Stimulated activated naive CD4-positive, alpha-beta T cell (primary cell): ENCODE data around the gene ATG5.
A peak's percentile ranks its signal among the peaks of the same experiment; 100 is the strongest.

Source experiments
- DNase-seq, 6 experiments: peaks; one replicate each; lab custom pipeline; 2025; lab: John Stamatoyannopoulos, UW

Gene ATG5

GRCh38 chr6:106325336-106326178 is at the start of gene ATG5:
Gene ATG5 (minus strand): TSS chr6:106325760. CDS start chr6:106316208, 9,552 bp downstream.
- DNase-seq, result peak; percentile 98 to 100 (median 98)

DNA sequence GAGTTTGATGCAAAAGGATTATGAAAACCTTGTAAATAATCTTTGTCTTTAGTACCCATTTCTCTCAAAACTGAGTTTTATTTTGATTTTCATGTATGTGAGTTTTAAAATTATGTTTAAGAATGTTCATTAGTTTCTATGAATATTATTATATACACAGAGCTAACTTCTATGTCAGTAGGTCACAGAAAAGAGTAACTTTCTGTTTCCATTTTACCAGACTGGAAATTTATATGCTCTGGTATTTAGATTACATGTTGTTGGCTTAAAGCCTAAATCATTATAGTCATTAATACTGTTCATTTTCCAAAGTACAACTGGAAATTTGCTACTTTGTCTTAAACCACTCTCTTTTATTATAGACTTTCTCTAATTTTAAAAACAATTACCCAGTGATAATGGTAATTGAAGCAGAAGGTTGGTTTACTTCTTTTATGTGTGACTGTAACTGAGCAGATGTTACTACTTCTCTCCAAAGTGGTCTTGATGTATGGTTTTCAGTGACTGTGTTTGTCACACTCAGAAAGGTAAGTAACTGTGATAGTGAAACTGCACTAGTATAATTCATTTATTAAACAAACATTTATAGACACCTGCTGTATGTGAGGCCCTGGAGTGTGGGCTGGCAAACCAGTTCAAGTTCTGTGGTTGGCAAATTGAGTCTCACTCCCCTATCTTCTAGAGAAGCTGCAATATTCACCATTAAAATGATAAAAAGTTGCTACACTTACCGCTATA is 48.1 kb upstream of the ATG5 start:
- DNase-seq, result no peak

DNA sequence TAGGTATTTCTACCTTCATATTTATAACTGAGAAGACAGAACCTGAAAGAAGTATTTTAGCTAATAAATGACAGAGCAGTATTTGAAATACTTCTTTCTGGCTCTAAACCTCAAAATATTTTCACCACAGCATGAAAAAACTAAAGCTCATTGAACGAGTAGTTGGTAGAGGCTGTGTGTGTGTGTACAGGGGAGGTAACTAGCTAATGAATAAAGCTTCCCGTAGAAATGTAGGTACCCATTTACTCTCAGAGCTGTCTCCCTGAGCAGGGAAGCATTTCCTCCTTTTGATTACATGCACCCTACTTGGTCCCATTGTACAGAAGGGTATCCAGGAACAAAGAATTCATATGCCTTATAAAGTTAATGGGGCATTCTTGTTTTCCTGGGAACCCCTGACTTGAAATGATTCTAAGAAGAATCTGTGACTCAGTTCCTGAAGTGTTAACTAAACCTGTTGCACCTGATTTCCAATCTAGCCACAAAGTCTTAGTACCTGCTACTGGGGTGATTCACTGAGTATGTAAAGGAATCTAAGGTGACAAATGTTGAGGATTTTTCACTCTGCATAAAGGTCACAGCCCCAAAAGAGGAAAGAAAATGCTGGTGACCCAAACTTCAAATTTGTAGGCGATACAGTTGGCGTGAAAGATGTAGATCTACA is 47.4 kb upstream of the ATG5 start:
- DNase-seq, result no peak

DNA sequence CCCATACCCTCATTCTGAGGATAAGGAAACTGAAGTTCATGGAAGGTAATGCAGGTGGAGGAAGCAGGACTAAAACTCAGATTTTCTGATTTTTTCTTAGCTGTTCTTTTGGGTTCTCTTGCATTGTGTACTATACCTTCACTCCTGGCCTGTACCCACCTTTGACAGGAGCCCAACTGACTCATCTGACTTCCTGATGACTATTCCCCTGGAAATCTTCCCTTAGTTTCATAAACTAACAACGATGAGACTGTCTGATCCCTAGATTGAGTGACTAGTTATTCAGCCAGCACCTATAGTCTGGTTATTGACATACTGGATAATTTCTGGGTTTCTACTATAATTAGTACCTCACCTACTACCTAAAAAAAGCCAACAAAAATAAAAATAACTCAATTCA is 45.1 kb upstream of the ATG5 start:
- no peak for DNase-seq

DNA sequence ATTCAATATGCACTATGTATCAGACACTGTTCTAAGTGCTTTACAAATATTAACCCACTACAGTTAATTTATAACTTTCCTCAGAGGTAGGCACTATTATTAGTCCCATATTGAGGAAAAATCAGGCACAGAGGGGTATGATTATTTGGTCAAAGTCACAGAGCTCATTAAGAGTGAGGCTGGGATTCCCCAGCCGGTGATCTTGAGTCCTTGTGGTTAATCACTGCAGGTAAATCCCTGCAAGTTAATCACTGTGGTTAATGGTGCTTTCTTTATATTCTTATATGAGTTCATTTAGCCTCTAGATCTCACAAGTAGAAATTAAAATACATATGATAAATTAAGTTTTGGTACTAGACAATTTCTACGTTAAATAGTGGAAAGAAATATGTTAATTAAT is 44.2 kb upstream of the ATG5 start:
- no peak for DNase-seq

DNA sequence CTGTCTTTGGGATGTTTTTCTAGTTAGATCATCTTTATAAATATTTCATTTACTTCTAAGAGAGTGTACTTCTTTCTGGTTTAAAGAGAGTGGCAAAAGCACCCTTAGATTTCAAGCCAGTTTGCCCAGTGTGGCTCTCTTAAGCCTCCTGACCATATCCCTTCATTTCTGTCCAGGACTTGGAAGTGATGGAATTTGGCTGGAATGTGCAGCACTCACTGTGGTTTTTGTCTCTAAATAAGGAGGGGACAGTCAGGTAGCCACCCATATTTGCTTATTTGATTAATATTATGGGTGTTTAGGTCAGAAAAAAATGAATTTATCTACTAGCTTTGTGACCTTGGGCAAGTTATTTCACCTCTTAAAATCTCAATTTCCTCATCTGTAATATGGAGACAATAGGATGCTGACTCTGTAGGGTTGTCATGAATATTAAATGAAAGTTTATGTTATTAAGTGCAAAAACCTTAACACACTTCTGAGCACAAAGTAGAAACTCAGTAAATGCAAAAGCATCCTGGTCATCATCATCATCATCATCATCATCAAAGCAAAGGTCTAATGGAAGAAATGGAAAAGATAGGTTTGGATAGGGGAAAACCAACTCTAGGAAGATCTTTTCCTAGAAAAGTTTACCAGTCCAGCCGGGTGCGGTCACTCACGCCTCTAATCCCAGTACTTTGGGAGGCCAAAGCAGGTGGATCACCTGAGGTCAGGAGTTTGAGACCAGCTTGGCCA is 38.0 kb upstream of the ATG5 start:
- no peak for DNase-seq

- DNase-seq, result peak in 3 of 6 experiments; percentile 18 to 55 (median 18)
Measured at GRCh38 chr6:106360989-106361430, 35.5 kb upstream of the ATG5 start.

DNA sequence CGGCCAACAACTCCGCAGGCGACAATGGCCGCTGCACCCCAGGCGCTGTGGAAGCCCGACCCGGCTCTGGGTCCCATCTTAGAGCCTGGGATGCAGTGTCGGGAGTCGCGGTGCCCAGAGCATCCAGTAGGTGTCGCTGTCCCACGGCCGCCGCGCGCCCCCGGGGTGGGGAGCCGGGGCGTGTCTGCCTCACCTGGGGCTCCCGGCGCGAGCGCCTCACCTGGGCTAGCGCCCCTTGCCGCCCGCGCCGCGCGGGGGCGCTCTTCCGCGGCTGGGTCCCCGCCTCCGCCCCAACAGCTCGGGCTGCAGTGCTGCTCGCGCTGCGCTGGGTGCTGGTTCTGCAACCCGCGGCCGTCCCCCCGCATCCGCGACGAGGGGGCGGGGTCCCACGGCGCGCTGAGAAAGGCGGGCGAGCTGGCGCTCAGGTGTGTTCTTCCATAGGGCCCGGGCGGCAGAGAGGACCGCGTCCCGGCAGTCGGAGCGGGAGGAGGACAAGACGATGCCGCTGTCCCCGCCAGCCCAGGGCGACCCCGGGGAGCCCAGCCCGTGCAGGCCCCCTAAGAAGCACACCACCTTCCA is 34.9 kb upstream of the ATG5 start, which contains the start of gene CRYBG1:
TSS of gene CRYBG1 (plus strand) at position 308 of the 579 bp plus-strand sequence. CDS start at position 500, 192 bp downstream.
- peak; percentile 34 to 74 (median 64) for DNase-seq

DNA sequence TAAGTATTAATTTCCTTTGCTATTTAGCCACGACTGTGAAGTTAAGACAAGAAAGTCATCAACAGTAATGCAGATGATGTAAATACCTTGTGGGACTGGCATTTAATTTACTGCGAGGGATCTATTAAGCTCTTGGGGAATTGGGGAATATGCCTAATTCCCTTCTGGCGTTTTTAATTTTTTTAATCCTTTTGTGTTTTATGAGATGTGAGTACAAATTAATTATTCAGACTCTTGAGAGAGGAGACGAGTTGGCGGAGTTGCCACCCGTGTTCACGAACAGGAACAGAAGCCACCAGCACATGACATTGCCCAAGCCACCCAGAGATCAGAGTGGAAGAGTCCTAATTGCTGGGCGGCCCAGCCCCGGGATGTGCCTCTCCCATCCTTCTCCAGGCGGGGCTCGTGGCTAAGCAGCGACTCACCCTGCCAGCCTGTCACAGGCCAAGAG is 34.4 kb upstream of the ATG5 start:
- no peak for DNase-seq

DNA sequence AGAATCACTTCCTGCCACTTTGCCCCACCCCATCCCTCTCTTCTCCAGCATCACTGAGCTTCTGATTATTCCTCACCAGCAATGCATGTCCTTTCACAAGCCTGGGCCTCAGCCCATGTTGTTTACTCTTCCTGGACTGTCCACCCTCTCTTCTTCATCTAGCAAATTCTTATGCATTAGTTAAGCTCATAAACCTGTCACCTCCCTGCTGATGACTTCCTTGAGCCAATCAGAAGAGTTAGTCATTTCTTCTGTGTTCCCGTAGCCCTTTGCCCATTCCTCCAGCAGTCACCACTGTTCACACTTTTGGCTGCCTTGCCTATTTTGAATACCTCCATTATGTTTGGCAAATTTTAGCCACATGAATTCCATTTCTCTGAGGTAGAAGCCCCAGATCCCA is 30.8 kb upstream of the ATG5 start:
- no peak for DNase-seq

GRCh38 chr6:106347219-106347618 is 21.7 kb upstream of the ATG5 start:
- DNase-seq, result no peak

- DNase-seq, result peak in 5 of 6 experiments; percentile 8 to 37 (median 22)
Measured at GRCh38 chr6:106339334-106340029, 13.9 kb upstream of the ATG5 start.

DNA sequence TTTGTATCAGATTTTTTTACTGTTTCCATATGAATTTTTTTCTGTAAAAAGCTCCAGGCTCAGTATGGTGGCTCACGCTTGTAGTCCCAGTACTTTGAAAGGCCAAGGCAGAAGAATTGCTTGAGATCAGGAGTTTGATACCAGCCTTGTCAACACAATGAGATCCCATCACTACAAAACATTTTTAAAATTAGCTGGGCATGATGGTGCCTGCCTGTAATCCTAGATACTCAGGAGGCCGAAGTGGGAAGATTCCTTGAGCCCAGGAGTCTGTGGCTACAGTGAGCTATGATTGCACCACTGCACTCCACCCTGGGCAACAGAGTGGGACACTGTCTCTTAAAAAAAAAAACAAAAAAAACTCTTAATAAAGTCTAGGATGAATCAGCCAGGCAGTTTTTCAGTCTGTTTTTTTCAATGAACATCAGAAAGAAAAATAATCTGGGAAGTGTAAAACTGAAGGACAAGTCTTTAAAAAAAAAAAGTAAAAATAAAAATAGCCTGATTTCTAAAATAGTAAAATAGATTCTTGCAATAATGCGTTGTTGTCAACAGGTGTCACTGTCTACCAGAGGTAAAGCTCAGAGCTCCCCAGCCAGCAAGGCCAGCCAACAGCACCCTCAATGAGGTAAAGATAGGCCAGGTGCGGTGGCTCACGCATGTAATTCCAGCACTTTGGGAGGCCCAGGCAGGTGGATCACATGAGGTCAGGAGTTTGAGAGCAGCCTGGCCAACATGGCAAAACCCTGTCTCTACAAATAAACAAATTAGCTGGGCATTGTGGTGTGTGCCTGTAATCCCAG is 9.3 kb upstream of the ATG5 start:
- peak; percentile 20 to 64 (median 31) for DNase-seq

GRCh38 chr6:106324726-106325335 is 729 bp downstream of the ATG5 start:
- DNase-seq, result no peak

DNA sequence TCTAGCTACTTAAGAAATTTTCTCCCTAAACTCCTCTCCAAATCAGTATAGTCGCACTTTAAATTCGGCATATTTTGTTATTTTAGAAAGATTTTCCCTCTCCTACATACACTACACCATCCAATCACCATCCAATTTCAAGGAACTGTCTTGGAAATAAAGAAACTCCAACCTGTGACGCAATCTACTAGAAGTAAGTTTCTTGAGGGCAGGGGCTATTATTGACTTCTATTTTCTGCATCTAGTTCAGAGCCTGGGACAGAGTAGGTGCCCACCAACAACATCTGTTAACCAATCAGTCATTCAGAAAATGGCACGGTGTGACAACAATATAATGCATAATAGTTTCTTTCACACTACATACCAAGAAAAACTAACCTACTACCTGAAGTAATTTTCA is 3.6 kb downstream of the ATG5 start:
- DNase-seq, result no peak

DNA sequence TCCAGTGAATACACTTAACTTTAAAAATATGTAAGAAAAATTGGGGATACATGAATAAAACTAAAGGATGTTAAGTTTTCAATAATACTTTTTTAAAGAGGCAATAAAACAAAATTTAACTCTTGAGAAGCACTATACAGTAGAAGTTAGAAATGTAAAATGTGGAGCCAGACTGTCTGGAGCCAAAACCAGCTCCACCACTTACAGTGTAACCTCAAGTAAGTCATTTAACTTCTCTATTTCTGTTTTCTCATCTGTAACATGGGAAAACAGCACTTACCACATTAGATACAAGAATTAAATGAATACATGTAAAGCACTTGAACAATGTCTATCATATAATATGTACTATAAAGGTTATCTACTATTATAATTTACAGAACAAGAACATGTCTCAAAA is 6.7 kb downstream of the ATG5 start:
- DNase-seq, result no peak

DNA sequence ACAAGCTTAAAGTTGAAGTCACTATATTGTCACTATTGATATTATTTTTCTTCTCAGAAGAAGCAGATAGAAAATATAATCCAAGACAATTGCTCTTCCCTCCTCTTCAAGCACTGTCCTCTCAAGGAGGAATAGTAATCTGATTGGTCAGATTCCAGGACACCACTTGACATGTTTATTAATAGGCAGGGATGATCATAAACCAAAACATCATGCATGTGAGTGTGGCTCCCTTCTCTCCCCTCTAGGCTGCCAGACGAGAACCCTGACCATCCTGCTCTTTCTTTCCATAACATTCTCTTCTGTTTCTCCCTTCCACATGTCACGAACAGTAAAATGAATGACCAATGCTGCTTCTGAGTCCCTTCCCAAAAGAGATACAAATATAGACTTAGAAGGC is 7.5 kb downstream of the ATG5 start:
- DNase-seq, result no peak

DNA sequence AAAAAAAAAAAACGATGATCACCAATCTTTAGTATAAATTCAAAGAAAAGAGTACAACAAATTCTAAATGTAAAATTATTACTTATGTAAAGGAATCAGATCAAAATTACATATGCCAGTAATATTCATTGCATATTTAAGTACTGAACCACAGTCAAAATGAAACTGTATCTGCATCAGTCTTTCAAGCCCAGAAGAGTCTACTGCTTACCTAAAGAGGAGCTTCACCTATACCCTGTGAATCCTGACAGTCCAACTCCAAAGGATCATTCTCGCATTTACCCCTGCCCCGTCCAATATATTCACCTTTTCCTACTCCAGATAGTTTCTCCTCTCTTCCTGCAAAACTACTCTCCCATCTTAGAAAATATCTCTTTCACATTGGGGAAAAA is 9.2 kb downstream of the ATG5 start:
- DNase-seq, result no peak

DNA sequence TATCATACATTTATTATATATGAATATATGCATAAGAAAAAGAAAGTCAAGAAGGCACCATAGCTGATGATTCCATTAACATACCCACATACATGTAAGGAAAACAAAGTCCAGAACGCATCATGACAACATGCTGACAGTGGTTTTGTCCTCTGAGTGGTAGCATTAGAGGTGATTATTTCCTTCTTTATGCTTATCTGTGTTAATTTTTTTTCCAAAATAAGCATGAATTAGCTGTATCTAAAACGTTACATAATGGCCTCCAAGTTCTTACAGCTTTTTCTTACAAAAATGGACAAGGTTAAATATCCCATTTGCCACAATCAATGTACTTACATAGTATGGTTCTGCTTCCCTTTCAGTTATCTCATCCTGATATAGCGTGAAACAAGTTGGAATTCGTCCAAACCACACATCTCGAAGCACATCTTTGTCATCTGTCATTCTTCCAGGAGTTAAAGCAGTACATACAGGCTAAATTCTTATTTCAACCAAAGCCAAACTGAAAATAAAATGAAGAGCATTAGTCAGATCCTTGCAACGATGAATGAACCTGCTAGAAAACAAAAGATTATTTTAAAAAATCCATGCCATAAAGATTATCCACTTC is 9.7 kb downstream of the ATG5 start:
- no peak for DNase-seq
